AG04449 (cell line): ENCODE data around the gene LDHA.
"Not testable (repeated sequence)": the region's sequence is repeated elsewhere in the genome, so short reads cannot be mapped to it uniquely, and the experiment has no call there.

Experiments
- CTCF ChIA-PET: fragments of 350-600 bp; formaldehyde crosslinking; extraction: SDS; loops from one replicate; lab custom pipeline; 2021; ENCODE audit warnings: antibody characterized with exemption; lab: Yijun Ruan, JAX
- POLR2A ChIA-PET: fragments of 400-600, 350-600 bp; formaldehyde crosslinking; extraction: SDS; loops from one replicate; lab custom pipeline; 2020; ENCODE audit warnings: antibody characterized with exemption, inconsistent platforms; lab: Yijun Ruan, JAX
- DNase-seq: peaks from one replicate; pipeline ENCODE4 v3.0.0-alpha.2; 2010; ENCODE audit warnings: low read depth, low spot score
- H3K4me3 ChIP-seq: 2 replicates; pipeline ENCODE4 v1.5.1; 2011; ENCODE audit warnings: low read depth, mild to moderate bottlenecking, control low read depth, low read length
- TF ChIP-seq, protein P1 (sequence below): IDR thresholded peaks from one replicate; pipeline ENCODE4 v1.5.1; 2011; ENCODE audit warnings: mild to moderate bottlenecking, moderate library complexity, low read length, control low read depth, inconsistent platforms; ENCODE audit not compliant: insufficient read depth; ENCODE audit errors: missing control alignments

Gene LDHA

DNA sequence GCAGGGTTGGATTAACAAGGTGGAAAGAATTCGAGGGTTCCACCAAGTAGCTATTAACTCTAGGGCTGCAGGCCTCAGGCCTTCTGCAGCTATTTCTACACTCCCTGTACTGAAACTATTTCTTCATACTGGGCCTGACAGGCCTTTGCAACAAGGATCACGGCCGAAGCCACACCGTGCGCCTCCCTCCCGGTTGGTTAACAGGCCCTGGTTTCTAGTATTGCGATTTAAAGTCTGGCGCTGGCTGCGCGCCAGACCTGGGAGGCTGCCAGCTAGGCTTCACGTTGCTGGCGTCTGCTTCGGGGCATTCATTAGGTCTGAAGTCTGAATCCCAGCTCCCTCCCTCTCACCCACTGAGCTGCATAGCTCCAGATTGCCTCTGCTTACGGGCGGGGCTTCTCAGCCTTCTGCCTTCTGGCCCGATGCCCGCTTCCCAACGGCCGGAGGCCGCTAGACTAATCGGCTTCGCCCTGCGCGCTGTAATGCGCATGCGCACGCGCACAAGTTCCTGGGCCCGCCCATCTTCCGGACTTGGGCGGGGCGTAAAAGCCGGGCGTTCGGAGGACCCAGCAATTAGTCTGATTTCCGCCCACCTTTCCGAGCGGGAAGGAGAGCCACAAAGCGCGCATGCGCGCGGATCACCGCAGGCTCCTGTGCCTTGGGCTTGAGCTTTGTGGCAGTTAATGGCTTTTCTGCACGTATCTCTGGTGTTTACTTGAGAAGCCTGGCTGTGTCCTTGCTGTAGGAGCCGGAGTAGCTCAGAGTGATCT, 1.6 kb downstream of the LDHA start:
- CTCF ChIA-PET = interaction anchor here (1.0 to 2.5 kb wide), 5 partner anchors 11 to 152 kb away, joined by 3 to 5 read pairs (median 3); no protein-coding TSS in a partner anchor
- TF ChIP-seq, protein P1, sequence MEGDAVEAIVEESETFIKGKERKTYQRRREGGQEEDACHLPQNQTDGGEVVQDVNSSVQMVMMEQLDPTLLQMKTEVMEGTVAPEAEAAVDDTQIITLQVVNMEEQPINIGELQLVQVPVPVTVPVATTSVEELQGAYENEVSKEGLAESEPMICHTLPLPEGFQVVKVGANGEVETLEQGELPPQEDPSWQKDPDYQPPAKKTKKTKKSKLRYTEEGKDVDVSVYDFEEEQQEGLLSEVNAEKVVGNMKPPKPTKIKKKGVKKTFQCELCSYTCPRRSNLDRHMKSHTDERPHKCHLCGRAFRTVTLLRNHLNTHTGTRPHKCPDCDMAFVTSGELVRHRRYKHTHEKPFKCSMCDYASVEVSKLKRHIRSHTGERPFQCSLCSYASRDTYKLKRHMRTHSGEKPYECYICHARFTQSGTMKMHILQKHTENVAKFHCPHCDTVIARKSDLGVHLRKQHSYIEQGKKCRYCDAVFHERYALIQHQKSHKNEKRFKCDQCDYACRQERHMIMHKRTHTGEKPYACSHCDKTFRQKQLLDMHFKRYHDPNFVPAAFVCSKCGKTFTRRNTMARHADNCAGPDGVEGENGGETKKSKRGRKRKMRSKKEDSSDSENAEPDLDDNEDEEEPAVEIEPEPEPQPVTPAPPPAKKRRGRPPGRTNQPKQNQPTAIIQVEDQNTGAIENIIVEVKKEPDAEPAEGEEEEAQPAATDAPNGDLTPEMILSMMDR = no peak
- DNase-seq = peak; percentile 88
- peak overlapping the region; percentile 100 for H3K4me3 ChIP-seq
- POLR2A ChIA-PET = interaction anchor here (0.6 to 5.5 kb wide), 21 partner anchors 12 to 152 kb away, joined by 3 to 226 read pairs (median 4); partner anchors contain the start of genes GTF2H1, HPS5 and TSG101

DNA sequence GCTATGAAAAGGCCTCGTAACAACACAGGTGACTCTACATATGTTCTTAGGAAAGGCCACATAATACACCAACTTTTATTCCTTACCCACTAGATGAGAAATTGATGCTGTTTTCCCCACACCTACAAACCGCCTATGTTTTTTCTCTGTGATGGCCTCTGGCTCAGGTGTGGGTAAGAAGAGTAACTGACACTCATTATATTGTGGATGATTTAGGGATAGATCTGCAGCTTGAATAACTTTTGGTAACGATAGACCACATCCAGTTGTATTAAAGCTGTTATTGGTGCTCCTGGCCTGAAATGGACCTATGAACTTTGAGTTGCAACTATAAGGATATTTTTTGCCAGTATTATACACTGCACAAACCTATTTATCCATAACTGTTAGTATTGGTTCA, 3.6 kb downstream of the LDHA start:
- ChIA-PET POLR2A (interaction anchor here (0.6 to 5.5 kb wide), 4 partner anchors 12 to 50 kb away, joined by 4 to 226 read pairs (median 25); no protein-coding TSS in a partner anchor), CTCF (interaction anchor here (1.1 to 1.4 kb wide), 3 partner anchors 9 to 330 kb away, joined by 3 to 6 read pairs (median 5); no protein-coding TSS in a partner anchor)
- TF ChIP-seq, protein P1 = no peak
- no peak for DNase-seq
- H3K4me3 ChIP-seq = no peak overlapping the region

DNA sequence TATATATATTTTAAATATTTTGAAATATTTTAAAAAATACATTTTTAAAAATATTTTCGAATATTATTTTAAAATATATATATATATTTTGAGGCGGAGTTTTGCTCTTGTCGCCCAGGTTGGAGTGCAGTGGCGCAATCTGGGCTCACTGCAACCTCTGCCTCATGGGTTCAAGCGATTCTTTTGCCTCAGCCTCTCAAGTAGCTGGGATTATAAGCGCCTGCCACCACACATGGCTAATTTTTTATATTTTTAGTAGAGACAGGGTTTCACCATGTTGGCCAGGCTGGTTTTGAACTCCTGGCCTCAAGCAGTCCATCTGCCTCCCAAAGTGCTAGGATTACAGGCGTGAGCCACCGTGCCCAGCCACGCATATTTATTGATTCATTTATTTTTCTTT, 6.7 kb downstream of the LDHA start:
- POLR2A ChIA-PET = interaction anchor here (1.0 to 2.8 kb wide), 3 partner anchors 8 to 80 kb away, joined by 3 to 11 read pairs (median 3); no protein-coding TSS in a partner anchor
- not testable (repeated sequence) for H3K4me3 ChIP-seq, DNase-seq
- CTCF ChIA-PET = interaction anchor here (1.2 to 2.7 kb wide), 6 partner anchors 9 to 286 kb away, joined by 3 to 11 read pairs (median 3); no protein-coding TSS in a partner anchor

DNA sequence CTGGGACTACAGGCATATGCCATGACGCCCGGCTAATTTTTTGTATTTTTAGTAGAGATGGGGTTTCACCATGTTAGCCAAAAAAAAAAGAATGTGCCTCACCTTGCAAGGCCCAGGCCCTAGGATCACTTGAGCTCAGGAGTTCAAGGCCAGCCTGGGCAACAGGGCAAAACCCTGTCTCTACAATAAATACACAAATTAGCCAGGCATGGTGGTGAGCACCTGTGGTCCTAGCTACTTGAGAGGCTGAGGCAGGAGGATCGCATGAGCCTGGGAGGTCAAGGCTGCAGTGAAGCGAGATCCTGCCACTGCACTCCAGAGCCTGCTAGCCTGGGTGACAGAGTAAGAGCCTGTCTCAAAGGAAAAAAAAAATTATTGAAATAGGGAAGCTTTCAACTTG, 9.7 kb downstream of the LDHA start:
- ChIA-PET CTCF (no interaction called here), POLR2A (interaction anchor here (0.8 kb wide), 1 partner anchor 123 kb away, joined by 3 read pairs; the partner anchor contains the start of gene TSG101)
- H3K4me3 ChIP-seq = no peak overlapping the region
- DNase-seq = no peak
- TF ChIP-seq, protein P1 = no peak

DNA sequence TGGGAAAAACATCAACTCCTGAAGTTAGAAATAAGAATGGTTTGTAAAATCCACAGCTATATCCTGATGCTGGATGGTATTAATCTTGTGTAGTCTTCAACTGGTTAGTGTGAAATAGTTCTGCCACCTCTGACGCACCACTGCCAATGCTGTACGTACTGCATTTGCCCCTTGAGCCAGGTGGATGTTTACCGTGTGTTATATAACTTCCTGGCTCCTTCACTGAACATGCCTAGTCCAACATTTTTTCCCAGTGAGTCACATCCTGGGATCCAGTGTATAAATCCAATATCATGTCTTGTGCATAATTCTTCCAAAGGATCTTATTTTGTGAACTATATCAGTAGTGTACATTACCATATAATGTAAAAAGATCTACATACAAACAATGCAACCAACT, 13.0 kb downstream of the LDHA start:
- ChIA-PET POLR2A (interaction anchor here (1.1 to 1.7 kb wide), 2 partner anchors 13 to 60 kb away, joined by 5 to 6 read pairs; partner anchors contain the start of gene LDHA), CTCF (interaction anchor here (0.7 to 2.0 kb wide), 3 partner anchors 10 to 164 kb away, joined by 3 to 6 read pairs (median 5); partner anchors contain the start of gene LDHA)
- DNase-seq, H3K4me3 ChIP-seq: not testable (repeated sequence)

DNA sequence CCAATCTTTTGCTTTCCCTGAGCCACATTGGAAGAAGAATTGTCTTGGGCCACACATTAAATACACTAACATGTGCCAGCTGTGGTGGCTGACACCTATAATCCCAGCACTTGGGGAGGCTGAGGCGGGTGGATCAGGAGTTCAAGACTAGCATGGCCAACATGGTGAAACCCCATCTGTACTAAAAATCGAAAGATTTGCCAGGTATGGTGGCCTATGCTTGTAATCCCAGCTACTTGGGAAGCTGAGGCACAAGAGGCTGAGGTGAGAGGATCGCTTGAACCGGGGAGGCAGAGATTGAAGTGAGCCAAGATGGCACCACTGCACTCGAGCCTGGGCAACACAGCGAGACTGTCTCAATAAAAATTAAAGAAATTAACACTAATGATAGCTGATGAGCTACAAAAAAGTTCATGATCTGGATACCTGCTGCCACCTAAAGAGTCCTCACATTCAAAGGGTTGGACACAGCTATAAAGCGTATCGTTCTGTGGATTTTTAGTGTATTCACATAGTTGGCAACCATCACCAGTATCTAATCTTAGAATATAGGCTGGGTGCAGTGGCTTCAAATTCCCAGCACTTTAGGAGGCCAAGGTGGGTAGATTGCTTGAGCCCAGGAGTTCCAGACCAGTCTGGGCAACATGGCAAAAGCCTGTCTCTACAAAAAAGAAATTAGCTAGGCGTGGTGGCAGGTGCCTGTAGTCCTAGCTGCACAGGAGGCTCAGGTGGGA, 14.4 kb downstream of the LDHA start:
- H3K4me3 ChIP-seq = no peak overlapping the region
- POLR2A ChIA-PET = interaction anchor here (0.7 to 1.7 kb wide), 4 partner anchors 8 to 14 kb away, joined by 3 to 5 read pairs (median 4); partner anchors contain the start of gene LDHA
- CTCF ChIA-PET = interaction anchor here (0.7 to 2.2 kb wide), 4 partner anchors 8 to 356 kb away, joined by 3 to 11 read pairs (median 3); no protein-coding TSS in a partner anchor
- TF ChIP-seq, protein P1 = no peak
- no peak for DNase-seq
